Putamen (tissue), 1 donor: ENCODE data around the gene HMGN4.
"Not testable (repeated sequence)": the region's sequence is repeated elsewhere in the genome, so short reads cannot be mapped to it uniquely, and the experiment has no call there.

ENCODE experiments used
- DNase-seq: peaks from one replicate; pipeline ENCODE4 v3.0.0-alpha.2; 2016; ENCODE audit warnings: low spot score

Gene HMGN4

GRCh38 chr6:26537846-26538571, at the start of gene HMGN4:
Gene HMGN4 (plus strand): TSS chr6:26538366. CDS start chr6:26545207, 6,841 bp downstream.
- DNase-seq = peak; percentile 93

- no peak for DNase-seq
Observed at GRCh38 chr6:26489996-26490964, 47.9 kb upstream of the HMGN4 start.

GRCh38 chr6:26491604-26492003, 46.6 kb upstream of the HMGN4 start:
- DNase-seq = no peak

GRCh38 chr6:26493258-26493657, 44.9 kb upstream of the HMGN4 start:
- DNase-seq = no peak

GRCh38 chr6:26494117-26494516, 44.0 kb upstream of the HMGN4 start:
- DNase-seq = no peak

- no peak for DNase-seq
Observed at GRCh38 chr6:26495281-26495680, 42.9 kb upstream of the HMGN4 start.

- no peak for DNase-seq
Observed at GRCh38 chr6:26497610-26498009, 40.6 kb upstream of the HMGN4 start.

- DNase-seq = no peak
Observed at GRCh38 chr6:26500102-26500501, 38.1 kb upstream of the HMGN4 start, which contains the start of gene BTN1A1. Gene BTN1A1 (plus strand): TSS chr6:26500303. CDS start chr6:26501287, 984 bp downstream.

GRCh38 chr6:26501482-26501986, 36.6 kb upstream of the HMGN4 start:
- DNase-seq = no peak

GRCh38 chr6:26502165-26502564, 36.0 kb upstream of the HMGN4 start:
- DNase-seq = no peak

GRCh38 chr6:26502626-26503025, 35.5 kb upstream of the HMGN4 start:
- no peak for DNase-seq

- DNase-seq = no peak
Observed at GRCh38 chr6:26507658-26508057, 30.5 kb upstream of the HMGN4 start.

- DNase-seq = not testable (repeated sequence)
Observed at GRCh38 chr6:26511033-26511432, 27.1 kb upstream of the HMGN4 start.

- DNase-seq = no peak
Observed at GRCh38 chr6:26514984-26515383, 23.2 kb upstream of the HMGN4 start.

GRCh38 chr6:26516481-26517427, 21.4 kb upstream of the HMGN4 start:
- DNase-seq = no peak

- no peak for DNase-seq
Observed at GRCh38 chr6:26519359-26519758, 18.8 kb upstream of the HMGN4 start.

GRCh38 chr6:26520237-26520849, 17.8 kb upstream of the HMGN4 start:
- DNase-seq = peak; percentile 59

GRCh38 chr6:26520850-26521599, 17.1 kb upstream of the HMGN4 start:
- peak; percentile 89 for DNase-seq

- DNase-seq = peak; percentile 74
Observed at GRCh38 chr6:26521600-26522391, 16.4 kb upstream of the HMGN4 start.
